Effector memory CD8-positive, alpha-beta T cell (primary cell): ENCODE measurements around the gene CNTN6.

ENCODE experiments used
- ATAC-seq: fragments of 150-1000 bp; cut with Tn5 transposase; replicated peaks from 2 replicates; pipeline ENCODE4 v1.10.0; 2021; ENCODE audit warnings: mild to moderate bottlenecking, moderate library complexity
- DNase-seq, 3 experiments: peaks; one replicate each; pipeline ENCODE4 v3.0.0; 2021
- H3K27ac Mint-ChIP-seq, 2 donors: one replicate each; pipeline ENCODE4 v1.8.0; 2022; ENCODE audit warnings: mild to moderate bottlenecking in 2 of 2, mixed read lengths in 2 of 2, moderate library complexity in 2 of 2
- H3K27me3 Mint-ChIP-seq, 2 donors: one replicate each; pipeline ENCODE4 v1.8.0; 2022; ENCODE audit warnings: mixed read lengths in 2 of 2
- H3K36me3 Mint-ChIP-seq: one replicate; pipeline ENCODE4 v1.8.0; 2022; ENCODE audit warnings: mild to moderate bottlenecking, moderate library complexity, mixed read lengths; ENCODE audit not compliant: insufficient read depth
- H3K4me1 Mint-ChIP-seq, 2 donors: one replicate each; pipeline ENCODE4 v1.8.0; 2022; ENCODE audit warnings: low read depth in 2 of 2, mixed read lengths in 2 of 2
- H3K4me3 Mint-ChIP-seq, 2 donors: one replicate each; pipeline ENCODE4 v1.8.0; 2022; ENCODE audit warnings: mild to moderate bottlenecking in 2 of 2, mixed read lengths in 2 of 2, moderate library complexity in 2 of 2
- H3K9me3 Mint-ChIP-seq, 2 donors: one replicate each; pipeline ENCODE4 v1.8.0; 2022; ENCODE audit warnings: mixed read lengths in 2 of 2

Gene CNTN6

GRCh38 chr3:1103525-1103924 lies 10.7 kb downstream of the CNTN6 start:
- H3K4me3 Mint-ChIP-seq = no peak overlapping the region
- no peak for ATAC-seq
- no peak overlapping the region for H3K27ac Mint-ChIP-seq
- H3K27me3 Mint-ChIP-seq = no peaks in the 10 kb centered on the region
- H3K36me3 Mint-ChIP-seq = no peaks in the 10 kb centered on the region
- no peak for DNase-seq
- no peaks in the 10 kb centered on the region for H3K4me1 Mint-ChIP-seq
- peaks cover 0 to 7% of the 10 kb centered on the region in 2 donors for H3K9me3 Mint-ChIP-seq

GRCh38 chr3:1117843-1118473 lies 25.1 kb downstream of the CNTN6 start:
- DNase-seq (no peak), ATAC-seq (no peak)
- H3K4me1 Mint-ChIP-seq = no peaks in the 10 kb centered on the region
- no peaks in the 10 kb centered on the region for H3K27me3 Mint-ChIP-seq
- no peak overlapping the region for H3K4me3 Mint-ChIP-seq
- H3K27ac Mint-ChIP-seq = no peak overlapping the region
- H3K36me3 Mint-ChIP-seq = no peaks in the 10 kb centered on the region
- H3K9me3 Mint-ChIP-seq = peaks cover 0 to 5% of the 10 kb centered on the region in 2 donors

DNA sequence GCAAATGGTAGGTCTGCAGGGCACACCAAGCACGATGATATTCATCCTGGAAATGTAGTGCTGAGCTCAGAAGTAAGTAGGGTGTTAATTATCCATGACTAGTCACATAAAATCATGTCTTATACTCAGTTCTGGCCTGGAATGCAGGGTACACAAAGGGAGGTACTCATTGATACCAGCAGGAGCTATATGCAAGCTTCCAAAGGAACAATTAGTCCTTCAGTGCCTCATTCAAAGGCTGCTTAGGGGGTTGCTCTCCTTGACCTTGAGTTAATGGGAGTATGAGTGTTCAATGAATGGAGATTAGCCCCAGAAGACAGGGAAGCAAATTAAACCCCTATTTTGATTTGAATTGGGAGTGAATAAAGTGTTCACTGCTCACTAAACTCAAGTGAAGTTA lies 38.3 kb downstream of the CNTN6 start:
- H3K4me1 Mint-ChIP-seq = no peaks in the 10 kb centered on the region

DNA sequence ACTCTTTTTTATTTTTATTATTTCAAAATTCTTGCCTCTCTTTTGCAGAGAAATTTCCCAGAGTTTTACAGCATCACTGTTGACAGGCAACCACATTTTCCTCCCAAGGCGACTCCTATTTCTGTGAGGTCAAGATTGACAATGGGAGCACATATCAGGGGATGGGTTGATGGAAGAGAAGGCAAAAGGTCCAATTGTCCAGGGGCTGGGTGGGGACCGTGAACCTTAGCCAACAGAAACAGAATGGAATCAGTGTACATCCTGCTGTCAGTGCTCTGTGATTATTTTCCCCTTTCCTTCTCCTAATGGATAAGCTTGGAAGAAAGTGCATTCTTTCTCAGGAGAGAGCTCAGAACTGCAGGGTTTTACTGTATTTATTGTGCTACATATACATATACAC lies 42.4 kb downstream of the CNTN6 start:
- Mint-ChIP-seq H3K27ac (no peak overlapping the region), H3K9me3 (peaks cover 0 to 3% of the 10 kb centered on the region in 2 donors), H3K4me1 (no peaks in the 10 kb centered on the region), H3K4me3 (no peak overlapping the region), H3K36me3 (no peaks in the 10 kb centered on the region), H3K27me3 (no peaks in the 10 kb centered on the region)
- ATAC-seq (no peak), DNase-seq (no peak)

More for the DNA sequence above, 38.3 kb downstream of the CNTN6 start:
- no peaks in the 10 kb centered on the region for H3K36me3 Mint-ChIP-seq
- H3K27ac Mint-ChIP-seq = no peak overlapping the region
- peaks cover 0 to 4% of the 10 kb centered on the region in 2 donors for H3K9me3 Mint-ChIP-seq
- ATAC-seq (no peak), DNase-seq (no peak)
- no peak overlapping the region for H3K4me3 Mint-ChIP-seq
- H3K27me3 Mint-ChIP-seq = no peaks in the 10 kb centered on the region

GRCh38 chr3:1138036-1138435 lies 45.2 kb downstream of the CNTN6 start:
- H3K9me3 Mint-ChIP-seq = peaks cover 0 to 3% of the 10 kb centered on the region in 2 donors
- ATAC-seq = no peak
- H3K4me1 Mint-ChIP-seq = no peaks in the 10 kb centered on the region
- no peak overlapping the region for H3K27ac Mint-ChIP-seq
- no peaks in the 10 kb centered on the region for H3K27me3 Mint-ChIP-seq
- H3K4me3 Mint-ChIP-seq = no peak overlapping the region
- no peak for DNase-seq
- H3K36me3 Mint-ChIP-seq = no peaks in the 10 kb centered on the region

DNA sequence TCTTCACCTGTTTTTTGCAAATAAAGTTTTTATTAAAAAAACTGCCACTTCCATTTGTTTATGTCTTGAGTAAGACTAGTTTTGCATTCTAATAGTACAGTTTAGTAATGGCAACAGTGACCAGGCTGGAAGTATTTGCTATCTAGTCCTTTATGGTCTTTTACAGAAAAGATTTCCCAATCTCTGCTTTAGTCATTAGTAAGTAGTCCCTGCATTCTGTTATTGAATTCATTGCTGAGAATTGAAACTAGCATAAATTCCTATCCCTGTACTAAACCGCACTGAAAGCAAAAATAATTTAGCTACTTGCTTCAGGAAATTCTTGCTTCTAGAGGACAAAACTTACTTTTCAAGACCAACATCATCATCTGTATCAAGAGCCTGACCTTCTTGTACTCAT lies 46.2 kb downstream of the CNTN6 start:
- H3K27me3 Mint-ChIP-seq = no peaks in the 10 kb centered on the region

GRCh38 chr3:1147326-1147725 lies 54.5 kb downstream of the CNTN6 start:
- Mint-ChIP-seq H3K27ac (no peak overlapping the region), H3K4me1 (no peaks in the 10 kb centered on the region), H3K27me3 (no peaks in the 10 kb centered on the region), H3K4me3 (no peak overlapping the region), H3K9me3 (peaks cover 6 to 8% of the 10 kb centered on the region in 2 donors), H3K36me3 (no peaks in the 10 kb centered on the region)
- ATAC-seq (no peak), DNase-seq (no peak)

More for the DNA sequence above, 46.2 kb downstream of the CNTN6 start:
- H3K9me3 Mint-ChIP-seq = peaks cover 0 to 3% of the 10 kb centered on the region in 2 donors
- no peak for DNase-seq
- ATAC-seq = no peak
- no peaks in the 10 kb centered on the region for H3K36me3 Mint-ChIP-seq
- H3K27ac Mint-ChIP-seq = no peak overlapping the region
- H3K4me1 Mint-ChIP-seq = no peaks in the 10 kb centered on the region
- no peak overlapping the region for H3K4me3 Mint-ChIP-seq

DNA sequence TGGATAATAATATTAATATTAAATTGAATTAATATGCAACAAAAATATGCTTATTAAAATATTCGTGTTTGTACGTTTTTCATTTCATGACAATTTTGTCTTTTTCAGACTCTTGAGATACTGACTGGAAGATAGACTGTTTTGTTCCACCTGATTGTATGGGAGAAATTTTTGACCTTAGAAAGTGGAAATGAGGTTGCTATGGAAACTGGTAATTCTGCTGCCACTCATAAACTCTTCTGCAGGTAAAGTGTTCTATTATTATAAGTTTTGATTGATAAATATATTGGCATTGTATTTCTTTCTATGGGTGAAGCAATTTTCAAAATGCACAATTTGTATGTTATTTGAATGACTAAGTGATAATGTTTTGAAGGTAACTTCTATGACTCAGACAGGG lies 55.0 kb downstream of the CNTN6 start:
- no peak for ATAC-seq
- H3K36me3 Mint-ChIP-seq = no peaks in the 10 kb centered on the region
- no peaks in the 10 kb centered on the region for H3K27me3 Mint-ChIP-seq

GRCh38 chr3:1164101-1164500 lies 71.3 kb downstream of the CNTN6 start:
- Mint-ChIP-seq H3K36me3 (no peaks in the 10 kb centered on the region), H3K4me1 (no peaks in the 10 kb centered on the region), H3K9me3 (peaks cover 9 to 14% of the 10 kb centered on the region in 2 donors), H3K27me3 (no peaks in the 10 kb centered on the region), H3K27ac (no peak overlapping the region), H3K4me3 (no peak overlapping the region)
- ATAC-seq = no peak
- DNase-seq = no peak

More for the DNA sequence above, 55.0 kb downstream of the CNTN6 start:
- Mint-ChIP-seq H3K4me1 (no peaks in the 10 kb centered on the region), H3K9me3 (peaks cover 6 to 8% of the 10 kb centered on the region in 2 donors), H3K4me3 (no peak overlapping the region), H3K27ac (no peak overlapping the region)
- no peak for DNase-seq

DNA sequence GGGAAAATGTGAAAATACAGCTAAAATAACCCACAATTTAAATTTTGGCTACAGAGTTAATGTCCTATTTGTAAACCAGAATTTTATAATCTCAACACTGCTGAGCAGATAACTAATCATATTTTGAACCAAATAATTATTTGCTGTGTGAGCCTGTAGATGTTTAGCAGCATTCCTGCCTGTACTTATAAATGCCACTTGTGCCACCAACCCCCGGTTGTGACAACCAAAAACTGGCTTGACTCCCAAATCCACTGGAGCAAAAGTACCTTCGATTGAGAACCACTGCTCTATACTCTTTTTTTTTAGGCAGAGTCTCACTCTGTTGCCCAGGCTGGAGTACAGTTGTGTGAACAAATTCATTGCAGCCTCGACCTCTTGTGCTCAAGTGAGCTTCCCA lies 78.5 kb downstream of the CNTN6 start:
- ATAC-seq (no peak), DNase-seq (no peak)
- no peaks in the 10 kb centered on the region for H3K36me3 Mint-ChIP-seq
- no peak overlapping the region for H3K4me3 Mint-ChIP-seq
- no peaks in the 10 kb centered on the region for H3K27me3 Mint-ChIP-seq
- H3K27ac Mint-ChIP-seq = no peak overlapping the region
- H3K4me1 Mint-ChIP-seq = no peaks in the 10 kb centered on the region
- peaks cover 17 to 24% of the 10 kb centered on the region in 2 donors for H3K9me3 Mint-ChIP-seq

DNA sequence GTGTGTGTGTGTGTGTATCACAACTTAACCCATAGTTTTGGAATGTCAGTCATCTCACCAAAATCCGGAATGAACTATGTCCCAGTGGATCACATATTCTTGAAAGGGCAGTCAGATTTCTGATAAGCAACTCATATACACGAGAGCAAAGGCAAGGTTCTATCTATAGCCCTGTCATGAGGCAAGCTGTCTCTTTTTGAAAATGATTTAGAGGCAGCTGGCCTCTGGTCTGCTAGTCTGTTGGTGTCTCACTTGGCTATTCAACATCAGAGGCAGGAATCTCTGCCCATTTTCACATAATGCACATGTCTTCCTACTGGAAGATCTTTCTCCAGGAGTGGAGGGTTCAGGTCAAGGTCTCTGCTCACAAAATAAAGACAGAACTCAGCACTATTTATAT lies 79.8 kb downstream of the CNTN6 start:
- Mint-ChIP-seq H3K27ac (no peak overlapping the region), H3K27me3 (no peaks in the 10 kb centered on the region), H3K36me3 (no peaks in the 10 kb centered on the region), H3K4me3 (no peak overlapping the region), H3K9me3 (peaks cover 17 to 24% of the 10 kb centered on the region in 2 donors), H3K4me1 (no peaks in the 10 kb centered on the region)
- ATAC-seq (no peak), DNase-seq (no peak)

- Mint-ChIP-seq H3K36me3 (no peaks in the 10 kb centered on the region), H3K27ac (no peak overlapping the region), H3K27me3 (no peaks in the 10 kb centered on the region), H3K9me3 (peaks cover 13 to 20% of the 10 kb centered on the region in 2 donors), H3K4me3 (no peak overlapping the region), H3K4me1 (no peaks in the 10 kb centered on the region)
- DNase-seq = no peak
- ATAC-seq = no peak
These were observed 86.3 kb downstream of the CNTN6 start for GRCh38 chr3:1179146-1179545.

GRCh38 chr3:1183320-1184048 lies 90.7 kb downstream of the CNTN6 start:
- Mint-ChIP-seq H3K27me3 (no peaks in the 10 kb centered on the region), H3K4me1 (no peaks in the 10 kb centered on the region), H3K4me3 (no peak overlapping the region), H3K36me3 (no peaks in the 10 kb centered on the region), H3K9me3 (peaks cover 6 to 8% of the 10 kb centered on the region in 2 donors), H3K27ac (no peak overlapping the region)
- DNase-seq (no peak), ATAC-seq (no peak)

GRCh38 chr3:1190569-1190968 lies 97.7 kb downstream of the CNTN6 start:
- no peak overlapping the region for H3K4me3 Mint-ChIP-seq
- peaks cover 14 to 18% of the 10 kb centered on the region in 2 donors for H3K9me3 Mint-ChIP-seq
- H3K36me3 Mint-ChIP-seq = no peaks in the 10 kb centered on the region
- ATAC-seq (no peak), DNase-seq (no peak)
- H3K4me1 Mint-ChIP-seq = no peaks in the 10 kb centered on the region
- no peak overlapping the region for H3K27ac Mint-ChIP-seq
- H3K27me3 Mint-ChIP-seq = no peaks in the 10 kb centered on the region
